ENCODE results near the gene CSNK2B. TPM values are rescaled to one million over a fixed set of nuclear protein-coding genes. Genes with fewer than 3 reads are reported as not detected.

CSNK2B gene
- total RNA-seq, 1 experiment from 2014 or later, result 219 TPM

DNA sequence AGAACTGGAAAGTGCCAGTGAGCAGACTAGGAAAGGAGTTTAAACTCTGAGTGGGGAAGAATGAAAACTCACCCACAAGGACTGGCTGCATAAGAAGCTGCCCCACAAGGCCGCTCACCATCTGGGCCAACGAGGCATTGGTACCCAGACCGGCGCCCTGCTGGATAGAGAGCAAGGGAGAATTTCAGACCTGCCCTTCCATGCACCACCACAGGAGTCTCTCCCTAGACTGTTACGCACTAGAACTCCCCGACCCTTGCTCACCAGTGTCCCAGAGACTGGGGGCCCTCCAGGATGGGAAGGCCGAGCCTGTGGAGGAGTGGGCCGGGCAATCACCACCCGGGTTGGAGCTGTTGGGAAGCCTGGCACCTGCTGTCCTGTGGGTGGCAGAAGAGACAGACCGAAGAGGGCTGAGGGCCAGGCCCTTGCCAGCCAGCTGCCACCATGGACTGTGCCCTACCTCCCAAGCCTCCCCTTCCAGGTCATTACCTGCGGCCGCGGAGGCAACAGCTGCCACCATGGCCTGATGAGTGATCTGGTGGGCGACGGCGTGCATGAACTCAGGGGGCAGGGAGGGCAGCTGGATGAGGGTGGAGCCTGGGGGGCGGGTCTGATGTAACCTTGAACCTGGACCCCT lies 21.9 kb upstream of the CSNK2B start:
- CTCF ChIA-PET, result interaction anchor here (0.6 kb wide), 1 partner anchor 209 kb away, joined by 3 read pairs; no protein-coding TSS in a partner anchor
- no peaks in the 10 kb centered on the region for H3K27me3 ChIP-seq (ENCODE audit: control insufficient read depth, insufficient read depth, low read length)
- H3K9me3 ChIP-seq (ENCODE audit: control insufficient read depth, insufficient read depth, low read depth, low read length), result no peaks in the 10 kb centered on the region
- POLR2A ChIA-PET, result no interaction called here
- no TSS peak for BruUV-seq (replicated peaks)
- in situ Hi-C loops (cut with HindIII; ENCODE audit: low pct_unique_long_range_greater_than_20kb, low sequenced_read_pairs), result no loop called here
- peaks cover 30% of the 10 kb centered on the region for H3K36me3 ChIP-seq (ENCODE audit: control insufficient read depth, insufficient read depth, low read length)
- ATAC-seq (0 out of 2 replicates have a peak, but pooled peaks have one; percentile 38), DNase-seq (ENCODE audit: low read depth, low spot score) (no peak)
- H3K4me3 ChIP-seq (ENCODE audit: low read depth in 2 of 2, low read length in 2 of 2), result no peak overlapping the region
- H3K27ac ChIP-seq (ENCODE audit: low read length), result no peak overlapping the region
- intact Hi-C loops (cut with micrococcal nuclease; ENCODE audit: unreplicated experiment), result no loop called here
- no peaks in the 10 kb centered on the region for H3K4me1 ChIP-seq (ENCODE audit: control insufficient read depth, insufficient read depth, low read length)
- TF ChIP-seq CTCF (IDR thresholded peaks at IDR 0.05) (no peak), TCF7L2 (IDR thresholded peaks at IDR 0.05; ENCODE audit: low read depth, low read length) (no peak), POLR2AphosphoS5 (IDR thresholded peaks at IDR 0.05; ENCODE audit: low read depth, low read length) (no peak), SIN3A (IDR thresholded peaks at IDR 0.05; ENCODE audit: borderline replicate concordance, insufficient read depth, low read depth, low read length) (no peak)
- TF ChIP-seq, protein P1, sequence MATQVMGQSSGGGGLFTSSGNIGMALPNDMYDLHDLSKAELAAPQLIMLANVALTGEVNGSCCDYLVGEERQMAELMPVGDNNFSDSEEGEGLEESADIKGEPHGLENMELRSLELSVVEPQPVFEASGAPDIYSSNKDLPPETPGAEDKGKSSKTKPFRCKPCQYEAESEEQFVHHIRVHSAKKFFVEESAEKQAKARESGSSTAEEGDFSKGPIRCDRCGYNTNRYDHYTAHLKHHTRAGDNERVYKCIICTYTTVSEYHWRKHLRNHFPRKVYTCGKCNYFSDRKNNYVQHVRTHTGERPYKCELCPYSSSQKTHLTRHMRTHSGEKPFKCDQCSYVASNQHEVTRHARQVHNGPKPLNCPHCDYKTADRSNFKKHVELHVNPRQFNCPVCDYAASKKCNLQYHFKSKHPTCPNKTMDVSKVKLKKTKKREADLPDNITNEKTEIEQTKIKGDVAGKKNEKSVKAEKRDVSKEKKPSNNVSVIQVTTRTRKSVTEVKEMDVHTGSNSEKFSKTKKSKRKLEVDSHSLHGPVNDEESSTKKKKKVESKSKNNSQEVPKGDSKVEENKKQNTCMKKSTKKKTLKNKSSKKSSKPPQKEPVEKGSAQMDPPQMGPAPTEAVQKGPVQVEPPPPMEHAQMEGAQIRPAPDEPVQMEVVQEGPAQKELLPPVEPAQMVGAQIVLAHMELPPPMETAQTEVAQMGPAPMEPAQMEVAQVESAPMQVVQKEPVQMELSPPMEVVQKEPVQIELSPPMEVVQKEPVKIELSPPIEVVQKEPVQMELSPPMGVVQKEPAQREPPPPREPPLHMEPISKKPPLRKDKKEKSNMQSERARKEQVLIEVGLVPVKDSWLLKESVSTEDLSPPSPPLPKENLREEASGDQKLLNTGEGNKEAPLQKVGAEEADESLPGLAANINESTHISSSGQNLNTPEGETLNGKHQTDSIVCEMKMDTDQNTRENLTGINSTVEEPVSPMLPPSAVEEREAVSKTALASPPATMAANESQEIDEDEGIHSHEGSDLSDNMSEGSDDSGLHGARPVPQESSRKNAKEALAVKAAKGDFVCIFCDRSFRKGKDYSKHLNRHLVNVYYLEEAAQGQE (IDR thresholded peaks at IDR 0.05; ENCODE audit: insufficient read depth in 1 of 2, low read depth in 2 of 2, low read length in 1 of 2), result no peak

- no peaks in the 10 kb centered on the region for H3K9me3 ChIP-seq (ENCODE audit: control insufficient read depth, insufficient read depth, low read depth, low read length)
- ATAC-seq (no peak), DNase-seq (ENCODE audit: low read depth, low spot score) (no peak)
- TF ChIP-seq TCF7L2 (IDR thresholded peaks at IDR 0.05; ENCODE audit: low read depth, low read length), result no peak
- TF ChIP-seq, protein P1 (IDR thresholded peaks at IDR 0.05; ENCODE audit: insufficient read depth in 1 of 2, low read depth in 2 of 2, low read length in 1 of 2), result no peak
- no peak for TF ChIP-seq SIN3A (IDR thresholded peaks at IDR 0.05; ENCODE audit: borderline replicate concordance, insufficient read depth, low read depth, low read length)
- no peak for TF ChIP-seq POLR2AphosphoS5 (IDR thresholded peaks at IDR 0.05; ENCODE audit: low read depth, low read length)
- TF ChIP-seq CTCF (IDR thresholded peaks at IDR 0.05), result no peak
- H3K27ac ChIP-seq (ENCODE audit: low read length), result no peak overlapping the region
- no peaks in the 10 kb centered on the region for H3K4me1 ChIP-seq (ENCODE audit: control insufficient read depth, insufficient read depth, low read length)
- in situ Hi-C loops (cut with HindIII; ENCODE audit: low pct_unique_long_range_greater_than_20kb, low sequenced_read_pairs), result no loop called here
- no TSS peak for BruUV-seq (replicated peaks)
- peaks cover 33% of the 10 kb centered on the region for H3K36me3 ChIP-seq (ENCODE audit: control insufficient read depth, insufficient read depth, low read length)
- intact Hi-C loops (cut with micrococcal nuclease; ENCODE audit: unreplicated experiment), result no loop called here
- ChIA-PET POLR2A (no interaction called here), CTCF (no interaction called here)
- no peak overlapping the region for H3K4me3 ChIP-seq (ENCODE audit: low read depth in 2 of 2, low read length in 2 of 2)
- H3K27me3 ChIP-seq (ENCODE audit: control insufficient read depth, insufficient read depth, low read length), result no peaks in the 10 kb centered on the region
These were observed 20.6 kb upstream of the CSNK2B start for GRCh38 chr6:31645325-31645724.

Data from Panc1 (cell line).